ENCODE data around the gene PRTFDC1.

GRCh38 chr10:24891823-24892222, 60.6 kb downstream of the PRTFDC1 start:
- TF ChIP-seq CTCF (IDR thresholded peaks at IDR 0.05) = no peak
- TF ChIP-seq POLR2A (IDR thresholded peaks at IDR 0.05; ENCODE audit: low read depth) = no peak

Measured in esophagus muscularis mucosa (tissue), 3 donors.